ENCODE measurements around the gene B4GAT1.

B4GAT1 gene

GRCh38 chr11:66339162-66339675 is 8.2 kb downstream of the B4GAT1 start:
- Histone ChIP-seq H3K27me3 (ENCODE audit: low read depth, low read length) (no peaks in the 10 kb centered on the region), H3K4me3 (ENCODE audit: low read length) (no peak overlapping the region), H3K4me2 (ENCODE audit: low read length) (no peak overlapping the region), H3K79me2 (ENCODE audit: low read length) (peaks cover 16% of the 10 kb centered on the region), H3K27ac (ENCODE audit: low read length) (no peak overlapping the region), H4K20me1 (ENCODE audit: insufficient read depth, low read length) (no peaks in the 10 kb centered on the region), H3K36me3 (replicated peaks; ENCODE audit: low read depth, low read length) (peaks cover 34% of the 10 kb centered on the region), H2AFZ (ENCODE audit: low read depth, low read length) (no peak overlapping the region), H3K9ac (ENCODE audit: low read length) (no peak overlapping the region), H3K4me1 (ENCODE audit: low read length) (peaks cover 7% of the 10 kb centered on the region), H3K9me3 (ENCODE audit: insufficient read depth, low read length) (no peaks in the 10 kb centered on the region)
- no peak for TF ChIP-seq EZH2phosphoT487 (IDR thresholded peaks at IDR 0.05; ENCODE audit: low read depth)
- TF ChIP-seq CTCF (IDR thresholded peaks at IDR 0.05; ENCODE audit: low read depth, low read length): no peak

DNA sequence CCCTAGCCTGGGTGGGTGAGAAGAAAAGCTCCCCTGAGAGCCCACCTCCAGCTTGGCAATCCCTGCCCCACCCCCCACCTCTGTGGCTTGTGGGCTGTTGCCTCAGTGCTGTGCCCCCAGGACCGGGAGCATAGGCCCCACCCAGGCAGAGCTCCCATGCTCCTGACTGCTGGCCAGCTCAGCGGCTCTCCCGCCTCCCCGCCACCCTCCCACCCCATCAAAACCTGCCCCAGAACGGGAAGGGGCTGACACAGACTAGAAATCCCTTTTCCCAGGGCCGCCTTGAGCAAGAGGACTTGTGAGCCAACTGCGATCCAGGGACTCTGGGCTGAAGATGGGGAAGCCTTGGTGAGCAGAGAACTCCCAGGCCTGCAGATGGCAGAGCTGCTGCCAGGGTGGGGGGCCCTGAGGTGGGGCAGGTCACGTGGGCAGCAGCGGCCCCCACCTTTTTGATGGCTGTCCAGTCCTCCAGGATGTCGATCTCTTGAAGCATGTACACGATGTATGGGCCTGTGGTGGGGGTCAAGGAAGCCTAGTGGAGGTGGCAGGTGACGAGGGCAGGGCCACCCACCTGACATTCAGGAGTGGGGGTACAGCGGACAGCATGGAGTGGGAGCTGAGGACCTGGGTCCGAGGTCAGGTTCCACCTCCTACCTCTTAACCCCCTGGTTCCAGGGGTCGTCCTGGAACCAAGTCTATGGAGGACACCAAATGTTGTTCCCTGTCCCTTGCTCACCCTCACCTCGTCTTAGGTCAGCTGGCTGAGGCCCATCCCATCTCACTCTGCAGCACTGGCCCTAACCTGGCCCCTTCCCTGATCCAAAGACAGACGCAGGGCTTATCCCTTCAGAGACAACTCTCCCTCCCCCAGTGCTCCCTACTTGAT is 8.9 kb downstream of the B4GAT1 start:
- Histone ChIP-seq H3K9ac (ENCODE audit: low read length) (no peak overlapping the region), H3K36me3 (replicated peaks; ENCODE audit: low read depth, low read length) (peaks cover 34% of the 10 kb centered on the region), H3K79me2 (ENCODE audit: low read length) (peaks cover 9% of the 10 kb centered on the region), H3K27me3 (ENCODE audit: low read depth, low read length) (no peaks in the 10 kb centered on the region), H2AFZ (ENCODE audit: low read depth, low read length) (no peak overlapping the region), H3K4me1 (ENCODE audit: low read length) (no peaks in the 10 kb centered on the region; the same call in 1 of the 2 replicates), H3K9me3 (ENCODE audit: insufficient read depth, low read length) (no peaks in the 10 kb centered on the region), H3K4me2 (ENCODE audit: low read length) (no peak overlapping the region), H3K4me3 (ENCODE audit: low read length) (no peak overlapping the region), H4K20me1 (ENCODE audit: insufficient read depth, low read length) (no peaks in the 10 kb centered on the region), H3K27ac (ENCODE audit: low read length) (no peak overlapping the region)
- TF ChIP-seq CTCF (IDR thresholded peaks at IDR 0.05; ENCODE audit: low read depth, low read length) (no peak), EZH2phosphoT487 (IDR thresholded peaks at IDR 0.05; ENCODE audit: low read depth) (no peak)

DNA sequence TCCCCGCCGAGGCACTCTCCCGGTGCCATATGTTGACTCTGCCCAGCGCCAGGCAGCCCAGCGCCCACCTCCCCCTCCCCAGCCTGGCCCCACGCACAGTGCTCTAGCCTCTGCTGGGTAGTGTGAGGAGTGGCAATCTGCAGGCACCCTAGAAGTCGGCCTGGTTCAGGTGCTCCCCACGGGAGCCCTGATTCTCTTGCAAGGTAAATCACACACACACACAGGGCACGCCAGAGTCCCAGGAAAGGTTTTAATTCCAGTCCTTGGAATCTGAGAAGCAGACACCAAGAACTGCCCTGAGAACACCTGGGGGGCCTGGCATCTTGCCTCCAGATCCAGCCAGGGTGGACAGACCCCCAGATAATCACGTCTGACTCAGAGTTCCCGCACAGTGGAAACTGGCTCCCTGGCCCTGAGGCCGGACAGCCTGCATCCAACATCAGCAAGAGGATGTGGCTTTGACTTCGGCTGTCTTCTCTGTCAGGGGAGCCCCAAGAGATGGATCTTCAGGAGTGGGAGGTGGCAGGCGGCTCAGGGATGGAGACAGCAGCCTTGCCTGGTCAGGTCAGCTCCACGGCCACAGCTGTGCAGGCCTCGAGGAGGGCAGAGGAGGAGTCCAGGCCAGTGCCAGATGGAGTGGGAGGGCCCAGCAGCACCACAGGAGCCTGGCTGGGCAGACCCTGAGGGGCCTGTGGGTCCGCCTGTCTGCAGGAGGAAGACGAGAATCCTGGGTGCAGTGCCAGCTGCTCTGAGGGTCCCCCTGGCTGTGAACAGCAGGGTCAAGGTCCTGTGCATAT is 10.1 kb downstream of the B4GAT1 start:
- H3K27me3 ChIP-seq (ENCODE audit: low read depth, low read length): no peaks in the 10 kb centered on the region
- H3K79me2 ChIP-seq (ENCODE audit: low read length): no peaks in the 10 kb centered on the region
- no peak overlapping the region for H3K4me2 ChIP-seq (ENCODE audit: low read length)
- no peak overlapping the region for H3K27ac ChIP-seq (ENCODE audit: low read length)
- no peak overlapping the region for H2AFZ ChIP-seq (ENCODE audit: low read depth, low read length)
- TF ChIP-seq EZH2phosphoT487 (IDR thresholded peaks at IDR 0.05; ENCODE audit: low read depth): no peak
- H3K4me1 ChIP-seq (ENCODE audit: low read length): no peaks in the 10 kb centered on the region
- no peak overlapping the region for H3K9ac ChIP-seq (ENCODE audit: low read length)
- H4K20me1 ChIP-seq (ENCODE audit: insufficient read depth, low read length): no peaks in the 10 kb centered on the region
- H3K36me3 ChIP-seq (replicated peaks; ENCODE audit: low read depth, low read length): peaks cover 29% of the 10 kb centered on the region
- no peak overlapping the region for H3K4me3 ChIP-seq (ENCODE audit: low read length)
- no peaks in the 10 kb centered on the region for H3K9me3 ChIP-seq (ENCODE audit: insufficient read depth, low read length)

GRCh38 chr11:66336234-66337102 is 11.0 kb downstream of the B4GAT1 start, which contains the start of gene RIN1:
RIN1 (minus strand) TSS chr11:66336434; CDS start chr11:66336402, 32 bp downstream.
- Histone ChIP-seq H3K9ac (ENCODE audit: low read length) (no peak within 1 kb of the TSS), H4K20me1 (ENCODE audit: insufficient read depth, low read length) (no peaks in the 10 kb centered on the region), H3K9me3 (ENCODE audit: insufficient read depth, low read length) (no peaks in the 10 kb centered on the region), H3K4me1 (ENCODE audit: low read length) (no peaks in the 10 kb centered on the region), H3K4me3 (ENCODE audit: low read length) (no peak within 1 kb of the TSS), H3K79me2 (ENCODE audit: low read length) (no peaks in the 10 kb centered on the region), H2AFZ (ENCODE audit: low read depth, low read length) (no peak within 1 kb of the TSS), H3K36me3 (replicated peaks; ENCODE audit: low read depth, low read length) (peaks cover 25% of the 10 kb centered on the region), H3K4me2 (ENCODE audit: low read length) (no peak within 1 kb of the TSS), H3K27ac (ENCODE audit: low read length) (no peak within 1 kb of the TSS), H3K27me3 (ENCODE audit: low read depth, low read length) (no peaks in the 10 kb centered on the region)
- TF ChIP-seq CTCF (IDR thresholded peaks at IDR 0.05; ENCODE audit: low read depth, low read length) (peak; percentile 28), EZH2phosphoT487 (IDR thresholded peaks at IDR 0.05; ENCODE audit: low read depth) (no peak)

Measured in OCI-LY3 (cell line).